H9 (cell line): ENCODE data around the gene CNIH2. TPM values are rescaled to one million over a fixed set of nuclear protein-coding genes. Genes with fewer than 3 reads are reported as not detected.

Experiments used
- DNase-seq: peaks from one replicate; pipeline ENCODE4 v3.0.0-alpha.2; 2017
- H2AFZ ChIP-seq: one replicate; pipeline ENCODE4 v1.6.1; 2013; ENCODE audit warnings: mild to moderate bottlenecking, low read length, control low read depth, moderate library complexity
- H2AK5ac ChIP-seq: 2 replicates; pipeline ENCODE4 v1.6.1; 2013; ENCODE audit warnings: low read length, control low read depth, mixed read lengths; ENCODE audit not compliant: insufficient read length
- H2BK120ac ChIP-seq: one replicate; pipeline ENCODE4 v1.6.1; 2013; ENCODE audit warnings: low read depth, mild to moderate bottlenecking, low read length, control low read depth, inconsistent platforms; ENCODE audit not compliant: poor library complexity, severe bottlenecking
- H2BK12ac ChIP-seq: 2 replicates; pipeline ENCODE4 v1.6.1; 2013; ENCODE audit warnings: low read length, control low read depth, mixed read lengths, low read depth; ENCODE audit not compliant: insufficient read length
- H2BK15ac ChIP-seq: 2 replicates; pipeline ENCODE4 v1.6.1; 2013; ENCODE audit warnings: low read depth, low read length, control low read depth
- H2BK20ac ChIP-seq: one replicate; pipeline ENCODE4 v1.6.1; 2013; ENCODE audit warnings: low read depth, mild to moderate bottlenecking, low read length, control low read depth, inconsistent platforms; ENCODE audit not compliant: poor library complexity, severe bottlenecking
- H2BK5ac ChIP-seq: 2 replicates; pipeline ENCODE4 v1.6.1; 2013; ENCODE audit warnings: low read length, control low read depth, mixed read lengths; ENCODE audit not compliant: insufficient read length
- H3K14ac ChIP-seq: 2 replicates; pipeline ENCODE4 v1.6.1; 2013; ENCODE audit warnings: low read length, control low read depth; ENCODE audit not compliant: insufficient read depth
- H3K18ac ChIP-seq: 2 replicates; pipeline ENCODE4 v1.6.1; 2013; ENCODE audit warnings: low read depth, mild to moderate bottlenecking, mixed read lengths, low read length, control low read depth; ENCODE audit not compliant: insufficient read length
- H3K23ac ChIP-seq: 2 replicates; pipeline ENCODE4 v1.6.1; 2013; ENCODE audit warnings: low read length, control low read depth, mixed read lengths, low read depth; ENCODE audit not compliant: insufficient read length
- H3K23me2 ChIP-seq: 2 replicates; pipeline ENCODE4 v1.6.1; 2013; ENCODE audit warnings: low read depth, mild to moderate bottlenecking, mixed read lengths, low read length, control low read depth; ENCODE audit not compliant: insufficient read length, poor library complexity, severe bottlenecking
- H3K27ac ChIP-seq: 2 replicates; pipeline ENCODE4 v1.5.1; 2013; ENCODE audit warnings: low read length, control low read depth, mixed read lengths, low read depth; ENCODE audit not compliant: insufficient read length
- H3K27me3 ChIP-seq: 2 replicates; pipeline ENCODE4 v1.6.1; 2013; ENCODE audit warnings: low read length, control low read depth, inconsistent platforms; ENCODE audit not compliant: insufficient read depth
- H3K4ac ChIP-seq: 2 replicates; pipeline ENCODE4 v1.6.1; 2013; ENCODE audit warnings: low read depth, mild to moderate bottlenecking, control low read depth, inconsistent platforms, low read length, moderate library complexity
- H3K4me1 ChIP-seq: 2 replicates; pipeline ENCODE4 v1.6.1; 2013; ENCODE audit warnings: low read length, control low read depth, inconsistent platforms; ENCODE audit not compliant: insufficient read depth
- H3K4me2 ChIP-seq: 2 replicates; pipeline ENCODE4 v1.6.1; 2013; ENCODE audit warnings: low read length, control low read depth, mixed read lengths; ENCODE audit not compliant: insufficient read length, insufficient read depth
- H3K56ac ChIP-seq: 2 replicates; pipeline ENCODE4 v1.6.1; 2013; ENCODE audit warnings: low read depth, mild to moderate bottlenecking, mixed read lengths, low read length, control low read depth; ENCODE audit not compliant: insufficient read length
- H3K79me1 ChIP-seq: 2 replicates; pipeline ENCODE4 v1.6.1; 2013; ENCODE audit warnings: low read depth, mild to moderate bottlenecking, moderate library complexity, low read length, control low read depth, inconsistent platforms; ENCODE audit not compliant: insufficient read depth, poor library complexity, severe bottlenecking
- H3K79me2 ChIP-seq: 2 replicates; pipeline ENCODE4 v1.6.1; 2013; ENCODE audit warnings: low read length, control low read depth, inconsistent platforms; ENCODE audit not compliant: insufficient read depth
- H3K9ac ChIP-seq: 2 replicates; pipeline ENCODE4 v1.6.1; 2013; ENCODE audit warnings: low read length, control low read depth, mixed read lengths; ENCODE audit not compliant: insufficient read length; ENCODE audit errors: extremely low read depth
- H3K9me3 ChIP-seq: one replicate; pipeline ENCODE4 v1.6.1; 2013; ENCODE audit warnings: low read depth, low read length, inconsistent platforms; ENCODE audit not compliant: control insufficient read depth
- H3T11ph ChIP-seq: one replicate; pipeline ENCODE4 v1.6.1; 2013; ENCODE audit warnings: mild to moderate bottlenecking, low read length, control low read depth, inconsistent platforms
- H4K20me1 ChIP-seq: one replicate; pipeline ENCODE4 v1.6.1; 2013; ENCODE audit not compliant: control insufficient read depth, insufficient read length, insufficient read depth
- H4K5ac ChIP-seq: 2 replicates; pipeline ENCODE4 v1.6.1; 2013; ENCODE audit warnings: low read depth, mild to moderate bottlenecking, mixed read lengths, low read length, control low read depth; ENCODE audit not compliant: insufficient read length
- H4K8ac ChIP-seq: replicated peaks from 2 replicates; pipeline ENCODE4 v1.6.1; 2013; ENCODE audit warnings: low read length, control low read depth, mixed read lengths, low read depth; ENCODE audit not compliant: insufficient read length
- H4K91ac ChIP-seq: 2 replicates; pipeline ENCODE4 v1.6.1; 2013; ENCODE audit warnings: low read depth, mild to moderate bottlenecking, moderate library complexity, mixed read lengths, low read length, control low read depth; ENCODE audit not compliant: insufficient read length
- H3K27ac Mint-ChIP-seq, 3 experiments: 2 replicates in 2 of 3; 3 replicates in 1 of 3; pipeline ENCODE4 v1.8.0; 2020 to 2021; ENCODE audit warnings: mixed read lengths in 3 of 3, mild to moderate bottlenecking in 1 of 3, moderate library complexity in 1 of 3
- H3K27me3 Mint-ChIP-seq: 2 replicates; pipeline ENCODE4 v1.8.0; 2021; ENCODE audit warnings: low read depth, mild to moderate bottlenecking, moderate library complexity, mixed read lengths
- H3K36me3 Mint-ChIP-seq, 3 experiments: 2 replicates in 2 of 3; 3 replicates in 1 of 3; pipeline ENCODE4 v1.8.0; 2020 to 2021; ENCODE audit warnings: low read depth in 3 of 3, mixed read lengths in 3 of 3; ENCODE audit not compliant: insufficient read depth in 1 of 3
- H3K4me1 Mint-ChIP-seq, 2 experiments: 2 replicates each; pipeline ENCODE4 v1.8.0; 2020; ENCODE audit warnings: mixed read lengths in 2 of 2
- H3K4me3 Mint-ChIP-seq, 2 experiments: 2 replicates in 1 of 2; 3 replicates in 1 of 2; pipeline ENCODE4 v1.8.0; 2020 to 2021; ENCODE audit warnings: mild to moderate bottlenecking in 2 of 2, mixed read lengths in 2 of 2, moderate library complexity in 1 of 2
- H3K9me3 Mint-ChIP-seq, 2 experiments: 2 replicates in 1 of 2; 3 replicates in 1 of 2; pipeline ENCODE4 v1.8.0; 2020; ENCODE audit warnings: mild to moderate bottlenecking in 2 of 2, mixed read lengths in 2 of 2, moderate library complexity in 1 of 2
- CTCF ChIP-seq: fragments of 200-600 bp; sonication (generic); conservative IDR thresholded peaks from 3 replicates; pipeline ENCODE4 v1.8.0; 2021; ENCODE audit warnings: antibody characterized with exemption, mild to moderate bottlenecking
- WGBS: extraction: QIAGEN DNeasy Blood & Tissue Kit; methylation state at CpG from one replicate; pipeline ENCODE4 v1.1.7; 2013; ENCODE audit warnings: missing lambda C conversion rate, low lambda C conversion rate, mixed read lengths; ENCODE audit not compliant: insufficient read length; ENCODE audit errors: extremely low coverage; 5-methylcytosine and 5-hydroxymethylcytosine counted together
- total RNA-seq: library from RNA; stranded (reverse); gene quantifications from 2 replicates; pipeline ENCODE4 v1.2.1, GENCODE V29; 2021

The CNIH2 gene
- total RNA-seq, 1 experiment from 2014 or later = 12.0 TPM

GRCh38 chr11:66291303-66291705, 13.3 kb downstream of the CNIH2 start:
- H3K23ac ChIP-seq = no peak overlapping the region
- peak overlapping the region; percentile 3 for H3K4me2 ChIP-seq
- Mint-ChIP-seq H3K36me3 (peaks cover 0 to 2% (median 0%) of the 10 kb centered on the region in 3 experiments; a peak in 3 of 7 replicates), H3K9me3 (no peaks in the 10 kb centered on the region; a peak in 1 of 5 replicates), H3K27ac (no peak overlapping the region), H3K4me3 (peak overlapping the region; percentile 44 to 91), H3K27me3 (peaks cover 37% of the 10 kb centered on the region), H3K4me1 (peaks cover 18 to 26% of the 10 kb centered on the region in 2 experiments)
- H4K91ac ChIP-seq = no peak overlapping the region
- no peak overlapping the region for H2AFZ ChIP-seq
- H3K9ac ChIP-seq = no peak overlapping the region
- peaks cover 8% of the 10 kb centered on the region; the same call in 1 of the 2 replicates for H3K27me3 ChIP-seq
- H3K27ac ChIP-seq = no peak overlapping the region
- H3K14ac ChIP-seq = no peak overlapping the region
- no peak overlapping the region for H3K18ac ChIP-seq
- no peak for DNase-seq
- H4K20me1 ChIP-seq = no peaks in the 10 kb centered on the region
- H4K8ac ChIP-seq = no peak overlapping the region
- no peak for TF ChIP-seq CTCF
- no peak overlapping the region for H2BK12ac ChIP-seq
- peaks cover 1% of the 10 kb centered on the region; the same call in 1 of the 2 replicates for H3K79me2 ChIP-seq
- WGBS = no CpG with 5 or more reads among the region's 16 CpGs
- H2BK20ac ChIP-seq = no peak overlapping the region
- H3K79me1 ChIP-seq = no peaks in the 10 kb centered on the region
- H3K4me1 ChIP-seq = peaks cover 6% of the 10 kb centered on the region
- H3K9me3 ChIP-seq = no peaks in the 10 kb centered on the region
- H3K23me2 ChIP-seq = peaks cover 13% of the 10 kb centered on the region
- H4K5ac ChIP-seq = no peak overlapping the region
- H3T11ph ChIP-seq = no peak overlapping the region
- H2BK120ac ChIP-seq = no peak overlapping the region
- H2BK15ac ChIP-seq = no peak overlapping the region
- no peak overlapping the region for H3K56ac ChIP-seq
- H3K4ac ChIP-seq = no peak overlapping the region
- no peak overlapping the region for H2AK5ac ChIP-seq
- no peak overlapping the region for H2BK5ac ChIP-seq
